SK-N-SH treated with all-trans-retinoic acid at 6 μM for 48 hours (cell line): ENCODE measurements around the gene OR51V1.

ENCODE experiments used
- ATAC-seq: fragments of 200-7000 bp; cut with Tn5 transposase; 3 replicates; pipeline ENCODE4 v1.9.1; 2020; ENCODE audit warnings: mild to moderate bottlenecking, moderate library complexity
- ARNTL ChIP-seq: fragments of 450-650 bp; formaldehyde crosslinking; IDR thresholded peaks from 2 replicates; pipeline ENCODE4 v1.5.0; 2020; ENCODE audit warnings: low read depth, mild to moderate bottlenecking, moderate library complexity, borderline replicate concordance
- BACH2 ChIP-seq: fragments of 250-450 bp; sonication (Bioruptor Pico); IDR thresholded peaks from 2 replicates; pipeline ENCODE4 v1.9.0; 2021; ENCODE audit warnings: mild to moderate bottlenecking, borderline replicate concordance
- CSDC2 ChIP-seq: fragments of 250-450 bp; sonication (Bioruptor Pico); IDR thresholded peaks from 2 replicates; pipeline ENCODE4 v1.5.0; 2020; ENCODE audit warnings: mild to moderate bottlenecking, moderate library complexity
- ESRRG ChIP-seq: fragments of 250-450 bp; sonication (Bioruptor Pico); IDR thresholded peaks from 2 replicates; pipeline ENCODE4 v1.6.1; 2021; ENCODE audit warnings: mild to moderate bottlenecking
- GLIS3 ChIP-seq: fragments of 250-450 bp; sonication (Bioruptor Pico); IDR thresholded peaks from 2 replicates; pipeline ENCODE4 v1.5.0; 2020; ENCODE audit warnings: mild to moderate bottlenecking, moderate library complexity
- OSR1 ChIP-seq: fragments of 250-450 bp; sonication (Bioruptor Pico); IDR thresholded peaks from 2 replicates; pipeline ENCODE4 v1.8.0; 2022; ENCODE audit warnings: moderate library complexity, mild to moderate bottlenecking, inconsistent platforms
- PPARA ChIP-seq: fragments of 250-450 bp; sonication (Bioruptor Pico); IDR thresholded peaks from 2 replicates; pipeline ENCODE4 v1.5.0; 2020; ENCODE audit warnings: mild to moderate bottlenecking, borderline replicate concordance
- RARB ChIP-seq: fragments of 250-450 bp; sonication (Bioruptor Pico); IDR thresholded peaks from 2 replicates; pipeline ENCODE4 v1.8.0; 2021; ENCODE audit warnings: mild to moderate bottlenecking, moderate library complexity
- SNAI2 ChIP-seq: fragments of 250-450 bp; sonication (Bioruptor Pico); IDR thresholded peaks from 2 replicates; pipeline ENCODE4 v1.5.0; 2020; ENCODE audit warnings: mild to moderate bottlenecking, moderate library complexity
- TCF4 ChIP-seq: fragments of 250-450 bp; sonication (Bioruptor Pico); IDR thresholded peaks from 2 replicates; pipeline ENCODE4 v1.8.0; 2021; ENCODE audit warnings: mild to moderate bottlenecking, moderate library complexity, borderline replicate concordance
- TOX ChIP-seq: fragments of 250-450 bp; sonication (Bioruptor Pico); IDR thresholded peaks from 2 replicates; pipeline ENCODE4 v1.8.0; 2021; ENCODE audit warnings: mild to moderate bottlenecking, moderate library complexity, borderline replicate concordance
- ZC3H10 ChIP-seq: fragments of 250-450 bp; sonication (Bioruptor Pico); IDR thresholded peaks from 2 replicates; pipeline ENCODE4 v1.5.1; 2021; ENCODE audit warnings: mild to moderate bottlenecking, moderate library complexity
- ZFP3 ChIP-seq: fragments of 250-450 bp; sonication (Bioruptor Pico); IDR thresholded peaks from 2 replicates; pipeline ENCODE4 v1.5.0; 2020; ENCODE audit warnings: mild to moderate bottlenecking, moderate library complexity
- ZFP30 ChIP-seq: fragments of 450-650 bp; formaldehyde crosslinking; IDR thresholded peaks from 2 replicates; pipeline ENCODE4 v1.5.0; 2022; ENCODE audit warnings: mild to moderate bottlenecking, moderate library complexity
- ZNF70 ChIP-seq: fragments of 450-650 bp; formaldehyde crosslinking; IDR thresholded peaks from 2 replicates; pipeline ENCODE4 v1.5.0; 2020; ENCODE audit warnings: mild to moderate bottlenecking, moderate library complexity
- ZNF8 ChIP-seq: fragments of 450-650 bp; formaldehyde crosslinking; IDR thresholded peaks from 2 replicates; pipeline ENCODE4 v1.5.0; 2020; ENCODE audit warnings: mild to moderate bottlenecking, moderate library complexity
- TF ChIP-seq, protein P1 (sequence below): fragments of 250-450 bp; sonication (Bioruptor Pico); IDR thresholded peaks from 2 replicates; pipeline ENCODE4 v1.8.0; 2021; ENCODE audit warnings: low read depth, mild to moderate bottlenecking, moderate library complexity, borderline replicate concordance
- TF ChIP-seq, protein P2 (sequence below): fragments of 250-450 bp; sonication (Bioruptor Pico); IDR thresholded peaks from 2 replicates; pipeline ENCODE4 v1.5.0; 2020; ENCODE audit warnings: mild to moderate bottlenecking, moderate library complexity
- TF ChIP-seq, protein P3 (sequence below): fragments of 250-450 bp; sonication (Bioruptor Pico); IDR thresholded peaks from 2 replicates; pipeline ENCODE4 v1.5.1; 2020; ENCODE audit warnings: low read depth, mild to moderate bottlenecking, moderate library complexity
- TF ChIP-seq, protein P4 (sequence below): fragments of 250-450 bp; sonication (Bioruptor Pico); IDR thresholded peaks from 2 replicates; pipeline ENCODE4 v1.5.1; 2021; ENCODE audit warnings: mild to moderate bottlenecking, moderate library complexity

OR51V1 gene

DNA sequence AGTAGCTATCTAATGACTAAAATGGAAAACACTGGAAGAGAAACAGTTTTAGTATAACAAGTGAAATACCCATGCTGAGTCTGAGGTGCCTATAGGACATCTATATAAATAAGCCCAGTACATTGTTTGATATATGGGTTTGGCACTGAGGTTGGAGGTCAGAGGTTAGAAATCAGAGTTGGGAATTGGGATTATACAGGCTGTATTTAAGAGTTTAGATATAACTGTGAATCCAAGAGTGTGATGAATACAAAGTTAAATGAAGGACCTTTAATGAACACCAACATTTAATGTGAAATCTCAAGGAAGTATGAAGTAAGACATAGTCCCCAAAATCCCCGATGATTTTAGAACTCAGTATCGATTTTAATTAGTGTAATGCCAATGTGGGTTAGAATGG is 36.9 kb upstream of the OR51V1 start:
- ATAC-seq, result no peak
- TF ChIP-seq ZNF70 (CRISPR knock-in tag) (no peak), OSR1 (CRISPR knock-in tag) (no peak), SNAI2 (CRISPR knock-in tag) (no peak), TOX (no peak), GLIS3 (CRISPR knock-in tag) (no peak), RARB (no peak)
- TF ChIP-seq, protein P1, sequence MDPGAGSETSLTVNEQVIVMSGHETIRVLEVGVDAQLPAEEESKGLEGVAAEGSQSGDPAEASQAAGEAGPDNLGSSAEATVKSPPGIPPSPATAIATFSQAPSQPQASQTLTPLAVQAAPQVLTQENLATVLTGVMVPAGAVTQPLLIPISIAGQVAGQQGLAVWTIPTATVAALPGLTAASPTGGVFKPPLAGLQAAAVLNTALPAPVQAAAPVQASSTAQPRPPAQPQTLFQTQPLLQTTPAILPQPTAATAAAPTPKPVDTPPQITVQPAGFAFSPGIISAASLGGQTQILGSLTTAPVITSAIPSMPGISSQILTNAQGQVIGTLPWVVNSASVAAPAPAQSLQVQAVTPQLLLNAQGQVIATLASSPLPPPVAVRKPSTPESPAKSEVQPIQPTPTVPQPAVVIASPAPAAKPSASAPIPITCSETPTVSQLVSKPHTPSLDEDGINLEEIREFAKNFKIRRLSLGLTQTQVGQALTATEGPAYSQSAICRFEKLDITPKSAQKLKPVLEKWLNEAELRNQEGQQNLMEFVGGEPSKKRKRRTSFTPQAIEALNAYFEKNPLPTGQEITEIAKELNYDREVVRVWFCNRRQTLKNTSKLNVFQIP (CRISPR knock-in tag), result no peak
- TF ChIP-seq, protein P2, sequence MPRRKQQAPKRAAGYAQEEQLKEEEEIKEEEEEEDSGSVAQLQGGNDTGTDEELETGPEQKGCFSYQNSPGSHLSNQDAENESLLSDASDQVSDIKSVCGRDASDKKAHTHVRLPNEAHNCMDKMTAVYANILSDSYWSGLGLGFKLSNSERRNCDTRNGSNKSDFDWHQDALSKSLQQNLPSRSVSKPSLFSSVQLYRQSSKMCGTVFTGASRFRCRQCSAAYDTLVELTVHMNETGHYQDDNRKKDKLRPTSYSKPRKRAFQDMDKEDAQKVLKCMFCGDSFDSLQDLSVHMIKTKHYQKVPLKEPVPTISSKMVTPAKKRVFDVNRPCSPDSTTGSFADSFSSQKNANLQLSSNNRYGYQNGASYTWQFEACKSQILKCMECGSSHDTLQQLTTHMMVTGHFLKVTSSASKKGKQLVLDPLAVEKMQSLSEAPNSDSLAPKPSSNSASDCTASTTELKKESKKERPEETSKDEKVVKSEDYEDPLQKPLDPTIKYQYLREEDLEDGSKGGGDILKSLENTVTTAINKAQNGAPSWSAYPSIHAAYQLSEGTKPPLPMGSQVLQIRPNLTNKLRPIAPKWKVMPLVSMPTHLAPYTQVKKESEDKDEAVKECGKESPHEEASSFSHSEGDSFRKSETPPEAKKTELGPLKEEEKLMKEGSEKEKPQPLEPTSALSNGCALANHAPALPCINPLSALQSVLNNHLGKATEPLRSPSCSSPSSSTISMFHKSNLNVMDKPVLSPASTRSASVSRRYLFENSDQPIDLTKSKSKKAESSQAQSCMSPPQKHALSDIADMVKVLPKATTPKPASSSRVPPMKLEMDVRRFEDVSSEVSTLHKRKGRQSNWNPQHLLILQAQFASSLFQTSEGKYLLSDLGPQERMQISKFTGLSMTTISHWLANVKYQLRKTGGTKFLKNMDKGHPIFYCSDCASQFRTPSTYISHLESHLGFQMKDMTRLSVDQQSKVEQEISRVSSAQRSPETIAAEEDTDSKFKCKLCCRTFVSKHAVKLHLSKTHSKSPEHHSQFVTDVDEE (CRISPR knock-in tag), result no peak

DNA sequence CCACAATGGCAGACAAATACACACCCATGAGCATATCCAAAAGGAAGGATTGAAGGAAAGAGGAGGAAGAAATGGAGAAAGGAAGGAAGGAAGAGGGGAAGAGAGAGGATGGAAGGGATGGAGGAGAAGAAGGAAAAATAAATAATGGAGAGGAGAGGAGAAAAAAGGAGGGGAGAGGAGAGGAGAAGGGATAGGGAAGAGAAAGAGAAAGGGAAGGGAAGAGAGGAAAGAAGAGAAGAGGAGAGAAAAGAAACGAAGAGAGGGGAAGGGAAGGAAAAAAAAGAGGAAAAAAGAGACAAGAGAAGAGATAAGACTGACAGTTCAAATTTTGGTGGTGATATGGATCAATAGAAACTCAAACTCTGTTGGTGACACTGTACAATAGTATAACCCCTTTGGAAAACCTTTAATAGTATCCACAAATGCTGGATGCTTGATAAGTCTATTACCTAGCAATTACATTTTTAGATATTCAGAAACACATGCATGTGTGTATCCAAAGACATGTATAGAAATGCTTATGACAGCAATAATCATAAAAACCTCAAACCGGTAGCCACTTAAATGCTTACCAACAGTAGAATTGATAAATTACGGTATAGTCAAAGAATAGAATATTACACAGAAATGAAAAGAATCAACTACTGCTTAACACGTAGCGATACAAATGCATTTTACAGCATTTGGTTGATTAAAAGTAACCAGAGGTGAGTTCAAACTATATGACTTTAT is 35.0 kb upstream of the OR51V1 start:
- ATAC-seq, result no peak
- TF ChIP-seq TOX (no peak), ZNF8 (CRISPR knock-in tag) (no peak), ZC3H10 (CRISPR knock-in tag) (no peak), ESRRG (CRISPR knock-in tag) (no peak), ARNTL (CRISPR knock-in tag) (no peak), ZNF70 (CRISPR knock-in tag) (no peak), PPARA (CRISPR knock-in tag) (no peak), GLIS3 (CRISPR knock-in tag) (no peak), RARB (no peak)
- TF ChIP-seq, protein P3, sequence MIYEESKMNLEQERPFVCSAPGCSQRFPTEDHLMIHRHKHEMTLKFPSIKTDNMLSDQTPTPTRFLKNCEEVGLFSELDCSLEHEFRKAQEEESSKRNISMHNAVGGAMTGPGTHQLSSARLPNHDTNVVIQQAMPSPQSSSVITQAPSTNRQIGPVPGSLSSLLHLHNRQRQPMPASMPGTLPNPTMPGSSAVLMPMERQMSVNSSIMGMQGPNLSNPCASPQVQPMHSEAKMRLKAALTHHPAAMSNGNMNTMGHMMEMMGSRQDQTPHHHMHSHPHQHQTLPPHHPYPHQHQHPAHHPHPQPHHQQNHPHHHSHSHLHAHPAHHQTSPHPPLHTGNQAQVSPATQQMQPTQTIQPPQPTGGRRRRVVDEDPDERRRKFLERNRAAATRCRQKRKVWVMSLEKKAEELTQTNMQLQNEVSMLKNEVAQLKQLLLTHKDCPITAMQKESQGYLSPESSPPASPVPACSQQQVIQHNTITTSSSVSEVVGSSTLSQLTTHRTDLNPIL (CRISPR knock-in tag), result no peak
- TF ChIP-seq, protein P4, sequence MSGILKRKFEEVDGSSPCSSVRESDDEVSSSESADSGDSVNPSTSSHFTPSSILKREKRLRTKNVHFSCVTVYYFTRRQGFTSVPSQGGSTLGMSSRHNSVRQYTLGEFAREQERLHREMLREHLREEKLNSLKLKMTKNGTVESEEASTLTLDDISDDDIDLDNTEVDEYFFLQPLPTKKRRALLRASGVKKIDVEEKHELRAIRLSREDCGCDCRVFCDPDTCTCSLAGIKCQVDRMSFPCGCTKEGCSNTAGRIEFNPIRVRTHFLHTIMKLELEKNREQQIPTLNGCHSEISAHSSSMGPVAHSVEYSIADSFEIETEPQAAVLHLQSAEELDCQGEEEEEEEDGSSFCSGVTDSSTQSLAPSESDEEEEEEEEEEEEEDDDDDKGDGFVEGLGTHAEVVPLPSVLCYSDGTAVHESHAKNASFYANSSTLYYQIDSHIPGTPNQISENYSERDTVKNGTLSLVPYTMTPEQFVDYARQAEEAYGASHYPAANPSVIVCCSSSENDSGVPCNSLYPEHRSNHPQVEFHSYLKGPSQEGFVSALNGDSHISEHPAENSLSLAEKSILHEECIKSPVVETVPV (CRISPR knock-in tag), result no peak
- TF ChIP-seq, all 23 proteins: peak for 0

DNA sequence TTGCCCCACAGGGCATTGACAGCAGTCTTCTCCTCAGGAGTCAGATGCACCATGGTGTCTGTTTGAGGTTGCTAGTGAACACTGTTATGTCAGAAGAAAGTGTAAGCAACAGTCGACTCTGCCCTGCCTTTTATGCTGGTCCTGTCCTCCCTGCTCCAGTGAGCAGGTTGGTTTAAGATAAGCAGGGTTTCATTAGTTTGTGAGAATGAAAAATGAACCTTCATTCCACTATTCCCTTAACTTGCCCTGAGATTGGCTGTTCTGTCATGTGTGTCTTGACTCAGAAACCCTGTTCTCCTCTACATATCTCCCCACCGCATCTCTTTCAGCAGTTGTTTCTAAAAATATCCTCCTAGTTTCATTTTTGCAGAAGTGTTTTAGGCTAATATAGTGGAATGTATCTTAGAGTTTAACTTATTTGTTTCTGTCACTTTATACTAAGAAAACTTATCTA is 33.9 kb upstream of the OR51V1 start, which contains the start of gene HBD:
Gene HBD (minus strand): TSS at position 103 of the 454 bp plus-strand sequence. CDS start 50 bp downstream, at position 53.
- no peak for TF ChIP-seq OSR1 (CRISPR knock-in tag)
- TF ChIP-seq RARB, result no peak
- no peak for TF ChIP-seq CSDC2 (CRISPR knock-in tag)
- TF ChIP-seq, protein P2 (CRISPR knock-in tag), result no peak
- TF ChIP-seq ZFP3 (CRISPR knock-in tag), result no peak
- no peak for TF ChIP-seq ZNF70 (CRISPR knock-in tag)
- no peak for TF ChIP-seq TCF4 (CRISPR knock-in tag)
- no peak for TF ChIP-seq TOX
- no peak for TF ChIP-seq ZFP30 (CRISPR knock-in tag)
- no peak for TF ChIP-seq BACH2 (CRISPR knock-in tag)
- TF ChIP-seq GLIS3 (CRISPR knock-in tag), result no peak
- no peak for TF ChIP-seq ARNTL (CRISPR knock-in tag)
- TF ChIP-seq, protein P4 (CRISPR knock-in tag), result no peak
- TF ChIP-seq PPARA (CRISPR knock-in tag), result no peak
- no peak for TF ChIP-seq ZNF8 (CRISPR knock-in tag)
- TF ChIP-seq, protein P3 (CRISPR knock-in tag), result no peak
- TF ChIP-seq ZC3H10 (CRISPR knock-in tag), result no peak
- ATAC-seq, result no peak
